HepG2 (cell line): ENCODE results near the gene CBL. TPM values are rescaled to one million over a fixed set of nuclear protein-coding genes. Genes with fewer than 3 reads are reported as not detected.
A peak's percentile ranks its signal among the peaks of the same experiment; 100 is the strongest.

ENCODE experiments used
- ATAC-seq: fragments of 200-7000 bp; cut with Tn5 transposase; 3 replicates; pipeline ENCODE4 v1.9.1; 2020; ENCODE audit warnings: mild to moderate bottlenecking, moderate library complexity
- BruUV-seq: library from RNA; stranded (reverse); fragments of 400-500 nt; replicated peaks from 2 replicates; lab custom pipeline; 2021; lab: Mats Ljungman, UMichigan
- CTCF ChIA-PET: fragments of 300-600 bp; formaldehyde crosslinking; extraction: SDS; loops from one replicate; lab custom pipeline; 2021; ENCODE audit warnings: low total read pairs, inconsistent platforms, low intra/inter-chr PET ratio; lab: Yijun Ruan, JAX
- POLR2A ChIA-PET: fragments of 350-600 bp; sonication (Branson Sonifier 250); formaldehyde crosslinking; loops from one replicate; lab custom pipeline; 2020; ENCODE audit warnings: antibody characterized with exemption, inconsistent platforms; lab: Yijun Ruan, JAX
- DNase-seq: peaks from one replicate; pipeline ENCODE4 v3.0.0-alpha.2; 2015; ENCODE audit warnings: low spot score
- FAIRE-seq: peaks from 3 replicates; lab custom pipeline; 2011; peaks lifted over from hg19 to GRCh38; lab: Jason Lieb, UNC
- H2AFZ ChIP-seq: one replicate; pipeline ENCODE4 v1.6.1; 2011; ENCODE audit warnings: low read length, inconsistent platforms
- H3K27ac ChIP-seq: fragments of 300-600 bp; 3 replicates; pipeline ENCODE4 v1.8.0; 2011; ENCODE audit warnings: mixed run types, mild to moderate bottlenecking, mixed read lengths, low read length, inconsistent platforms; ENCODE audit not compliant: insufficient read depth; ENCODE audit errors: extremely low read length
- H3K27me3 ChIP-seq, 2 experiments: fragments of 200-600 bp in 1 of 2; 2 replicates in 1 of 2; 3 replicates in 1 of 2; pipeline versions ENCODE4 v1.6.0 to v1.8.0; 2011; ENCODE audit warnings: low read length in 2 of 2, mild to moderate bottlenecking in 2 of 2, moderate library complexity in 2 of 2, inconsistent platforms in 1 of 2; ENCODE audit not compliant: insufficient read depth in 2 of 2, control insufficient read depth in 1 of 2
- H3K36me3 ChIP-seq, 2 experiments: fragments of 200-600 bp in 1 of 2; replicated peaks in 1 of 2; 2 replicates in 1 of 2; 3 replicates in 1 of 2; pipeline versions ENCODE4 v1.5.1 to v1.8.0; 2011; ENCODE audit warnings: low read length in 2 of 2, inconsistent platforms in 1 of 2; ENCODE audit not compliant: insufficient read depth in 2 of 2, control insufficient read depth in 1 of 2
- H3K4me1 ChIP-seq: 2 replicates; pipeline ENCODE4 v1.5.1; 2012; ENCODE audit warnings: low read length, inconsistent platforms; ENCODE audit not compliant: insufficient read depth
- H3K4me2 ChIP-seq: 2 replicates; pipeline ENCODE4 v1.6.0; 2011; ENCODE audit warnings: low read depth, low read length, inconsistent platforms
- H3K4me3 ChIP-seq, 3 experiments: fragments of 200-600 bp in 1 of 3; sonication (generic), shearing (Covaris generic) in 1 of 3; replicated peaks in 1 of 3; 2 replicates each; pipeline ENCODE4 v1.5.1; 2011 to 2016; ENCODE audit warnings: low read length in 3 of 3, inconsistent platforms in 2 of 3, low read depth in 2 of 3, mild to moderate bottlenecking in 2 of 3, control low read depth in 1 of 3, mixed read lengths in 1 of 3; ENCODE audit not compliant: insufficient read depth in 1 of 3
- H3K79me2 ChIP-seq: one replicate; pipeline ENCODE4 v1.6.1; 2011; ENCODE audit warnings: low read length, inconsistent platforms; ENCODE audit not compliant: insufficient read depth
- H3K9ac ChIP-seq: 2 replicates; pipeline ENCODE4 v1.6.0; 2011; ENCODE audit warnings: mild to moderate bottlenecking, low read depth, low read length, inconsistent platforms; ENCODE audit not compliant: insufficient read depth
- H3K9me3 ChIP-seq: 2 replicates; pipeline ENCODE4 v1.5.1; 2012; ENCODE audit warnings: mild to moderate bottlenecking, low read length
- H4K20me1 ChIP-seq: 2 replicates; pipeline ENCODE4 v1.6.0; 2011; ENCODE audit warnings: inconsistent platforms, mild to moderate bottlenecking, low read length, moderate library complexity; ENCODE audit not compliant: insufficient read depth
- TRIM24 ChIP-seq: sonication (generic); formaldehyde crosslinking; IDR thresholded peaks from 2 replicates; pipeline ENCODE4 v1.8.0; 2022; ENCODE audit warnings: mild to moderate bottlenecking, missing genetic modification reagents
- ZKSCAN1 ChIP-seq: fragments of 150-350 bp; IDR thresholded peaks from 2 replicates; pipeline ENCODE4 v1.6.1; 2014; ENCODE audit warnings: low read length
- ZNF510 ChIP-seq: sonication (generic); formaldehyde crosslinking; IDR thresholded peaks from 2 replicates; pipeline ENCODE4 v1.4.0; 2020; ENCODE audit warnings: low read depth, mild to moderate bottlenecking, missing genetic modification reagents
- WGBS: methylation state at CpG from one replicate; pipeline ENCODE4 v1.1.6; 2017; ENCODE audit warnings: low lambda C conversion rate; 5-methylcytosine and 5-hydroxymethylcytosine counted together
- in situ Hi-C: cut with HindIII; loops from 2 replicates; pipeline ENCODE4 v1.10.0; 2017; ENCODE audit warnings: low pct_unique_long_range_greater_than_20kb; ENCODE audit not compliant: extremely low pct_ligation_motif_present
- intact Hi-C: fragments of 100-400 bp; cut with micrococcal nuclease; formaldehyde crosslinking; loops from one replicate; pipeline ENCODE4 v1.10.0; 2022; ENCODE audit not compliant: unreplicated experiment
- polyA plus RNA-seq, 8 experiments: library from polyadenylated mRNA; depleted of rRNA in 3 of 8; stranded (reverse) in 7 of 8; unstranded in 1 of 8; fragments of >200 nt; fragmentation: Illumina TruSeq in 4 of 8; extraction: Trizol in 4 of 8; gene quantifications; 2 replicates each; pipeline versions ENCODE4 v1.2.1 to v1.2.3, GENCODE V29; 2011 to 2016; ENCODE audit warnings: low read depth in 4 of 8, missing spikeins in 1 of 8, mixed read lengths in 1 of 8; ENCODE audit not compliant: insufficient read depth in 1 of 8
- total RNA-seq, 5 experiments: library from RNA; depleted of rRNA; stranded (reverse); fragments of >200 nt; fragmentation: Illumina TruSeq; extraction: Trizol; gene quantifications; 2 replicates each; pipeline ENCODE4 v1.2.3, GENCODE V29; 2016; ENCODE audit warnings: low read depth in 1 of 5
- TF ChIP-seq, protein P1 (sequence below): fragments of 450-650 bp; IDR thresholded peaks from 2 replicates; pipeline ENCODE4 v1.6.1; 2016

Gene CBL
- total and polyA plus RNA-seq, 2 of the 13 experiments (the other 11 are each of a cell fraction or from before 2014, with no cell fraction given) = 6.6 to 7.4 TPM

DNA sequence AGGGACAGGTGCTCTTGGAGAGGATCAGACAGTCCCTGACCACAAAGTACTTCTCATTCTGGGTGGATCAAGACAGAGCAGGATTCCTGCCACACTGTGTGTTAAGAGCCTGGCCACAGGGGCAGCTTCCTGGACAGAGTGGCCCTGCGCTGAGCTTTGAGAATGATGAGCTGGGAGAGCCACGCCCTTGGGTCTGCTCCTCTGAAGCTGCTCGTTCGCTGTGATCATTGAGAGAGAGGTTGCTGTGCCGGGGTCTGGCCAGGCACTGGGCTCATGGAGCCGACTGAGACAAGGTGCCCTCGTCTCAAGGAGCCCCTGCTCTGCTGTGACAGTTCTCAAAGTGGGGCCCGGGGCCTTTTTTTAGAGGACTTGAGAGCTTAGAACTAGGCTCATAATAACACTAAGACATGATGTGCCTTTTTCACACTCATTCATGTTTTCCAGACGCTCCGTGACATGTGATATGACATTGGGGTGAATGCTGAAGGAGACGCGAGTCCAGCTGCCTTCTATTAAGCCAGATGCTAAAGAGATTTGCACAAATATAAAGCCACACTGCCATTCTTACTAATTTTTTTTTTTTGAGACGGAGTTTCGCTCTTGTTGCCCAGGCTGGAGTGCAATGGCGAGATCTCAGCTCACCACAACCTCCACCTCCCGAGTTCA, 141.9 kb downstream of the CBL start:
- H3K4me3 ChIP-seq = no peak overlapping the region
- no peaks in the 10 kb centered on the region for H3K9me3 ChIP-seq
- no peaks in the 10 kb centered on the region for H4K20me1 ChIP-seq
- H3K27me3 ChIP-seq = peaks cover 2 to 35% of the 10 kb centered on the region in 2 experiments; a peak in 4 of 5 replicates
- no peak overlapping the region for H2AFZ ChIP-seq
- FAIRE-seq (no peak), ATAC-seq (peak; percentile 22; the same call in 2 of the 3 replicates), DNase-seq (no peak)
- H3K79me2 ChIP-seq = no peaks in the 10 kb centered on the region
- H3K27ac ChIP-seq = no peak overlapping the region
- TF ChIP-seq ZKSCAN1 = peak; percentile 51; the same call in 1 of the 2 replicates
- no peak for TF ChIP-seq ZNF510 (CRISPR knock-in tag)
- no TSS peak for BruUV-seq
- POLR2A ChIA-PET = interaction anchor here (0.8 to 2.1 kb wide), 4 partner anchors 10 to 26 kb away, joined by 3 to 13 read pairs (median 4); no protein-coding TSS in a partner anchor
- H3K36me3 ChIP-seq = no peaks in the 10 kb centered on the region
- intact Hi-C loops = no loop called here
- CTCF ChIA-PET = no interaction called here
- H3K9ac ChIP-seq = no peak overlapping the region
- H3K4me1 ChIP-seq = peaks cover 42% of the 10 kb centered on the region
- in situ Hi-C loops = no loop called here
- 63% methylated on average over 11 of the region's 16 CpGs for WGBS
- peak overlapping the region; percentile 8; the same call in 1 of the 2 replicates for H3K4me2 ChIP-seq

DNA sequence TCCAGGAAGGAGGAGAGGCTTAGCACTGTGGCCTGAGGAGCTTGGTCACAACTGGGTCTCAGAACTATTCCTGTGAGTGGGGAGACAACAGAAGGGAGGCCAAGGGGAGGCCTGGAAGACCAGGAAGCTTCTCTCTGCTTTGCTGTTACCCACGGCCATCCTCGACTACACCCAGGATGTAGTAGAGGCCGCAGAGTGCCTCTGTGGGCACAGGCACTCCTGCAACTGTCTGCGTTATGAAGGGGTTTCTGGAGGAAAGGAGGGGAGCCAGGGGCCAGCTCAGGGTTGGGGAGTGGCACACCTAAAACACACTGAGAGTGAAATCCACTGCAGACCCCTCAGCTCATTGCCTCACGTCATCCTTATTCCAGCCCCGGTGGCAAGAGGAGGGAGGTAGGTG, 144.2 kb downstream of the CBL start:
- no peak overlapping the region for H3K4me3 ChIP-seq
- no peaks in the 10 kb centered on the region for H3K9me3 ChIP-seq
- in situ Hi-C loops = no loop called here
- DNase-seq (no peak), FAIRE-seq (no peak), ATAC-seq (no peak)
- peaks cover 0 to 13% of the 10 kb centered on the region in 2 experiments; a peak in 3 of 5 replicates for H3K27me3 ChIP-seq
- no peak overlapping the region for H2AFZ ChIP-seq
- ChIA-PET POLR2A (interaction anchor here (0.6 to 1.2 kb wide), 4 partner anchors 10 to 468 kb away, joined by 3 to 5 read pairs (median 4); no protein-coding TSS in a partner anchor), CTCF (no interaction called here)
- H3K36me3 ChIP-seq = no peaks in the 10 kb centered on the region
- H3K27ac ChIP-seq = no peak overlapping the region
- no peaks in the 10 kb centered on the region for H4K20me1 ChIP-seq
- WGBS = 39% methylated on average over 6 of the region's 6 CpGs
- no peaks in the 10 kb centered on the region for H3K79me2 ChIP-seq
- TF ChIP-seq, protein P1, sequence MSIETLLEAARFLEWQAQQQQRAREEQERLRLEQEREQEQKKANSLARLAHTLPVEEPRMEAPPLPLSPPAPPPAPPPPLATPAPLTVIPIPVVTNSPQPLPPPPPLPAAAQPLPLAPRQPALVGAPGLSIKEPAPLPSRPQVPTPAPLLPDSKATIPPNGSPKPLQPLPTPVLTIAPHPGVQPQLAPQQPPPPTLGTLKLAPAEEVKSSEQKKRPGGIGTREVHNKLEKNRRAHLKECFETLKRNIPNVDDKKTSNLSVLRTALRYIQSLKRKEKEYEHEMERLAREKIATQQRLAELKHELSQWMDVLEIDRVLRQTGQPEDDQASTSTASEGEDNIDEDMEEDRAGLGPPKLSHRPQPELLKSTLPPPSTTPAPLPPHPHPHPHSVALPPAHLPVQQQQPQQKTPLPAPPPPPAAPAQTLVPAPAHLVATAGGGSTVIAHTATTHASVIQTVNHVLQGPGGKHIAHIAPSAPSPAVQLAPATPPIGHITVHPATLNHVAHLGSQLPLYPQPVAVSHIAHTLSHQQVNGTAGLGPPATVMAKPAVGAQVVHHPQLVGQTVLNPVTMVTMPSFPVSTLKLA = no peak
- no peak for TF ChIP-seq TRIM24 (CRISPR knock-in tag)
- BruUV-seq = no TSS peak
- H3K4me1 ChIP-seq = peaks cover 65% of the 10 kb centered on the region
- no peak overlapping the region for H3K9ac ChIP-seq
- no peak overlapping the region; the same call in 1 of the 2 replicates for H3K4me2 ChIP-seq
- intact Hi-C loops = no loop called here
